H9 (cell line): ENCODE measurements around the gene SCUBE3. TPM values are rescaled to one million over a fixed set of nuclear protein-coding genes. Genes with fewer than 3 reads are reported as not detected.

Experiments used
- DNase-seq: peaks from one replicate; pipeline ENCODE4 v3.0.0-alpha.2; 2017
- H2AFZ ChIP-seq: one replicate; pipeline ENCODE4 v1.6.1; 2013; ENCODE audit warnings: mild to moderate bottlenecking, low read length, control low read depth, moderate library complexity
- H2AK5ac ChIP-seq: 2 replicates; pipeline ENCODE4 v1.6.1; 2013; ENCODE audit warnings: low read length, control low read depth, mixed read lengths; ENCODE audit not compliant: insufficient read length
- H2BK120ac ChIP-seq: one replicate; pipeline ENCODE4 v1.6.1; 2013; ENCODE audit warnings: low read depth, mild to moderate bottlenecking, low read length, control low read depth, inconsistent platforms; ENCODE audit not compliant: poor library complexity, severe bottlenecking
- H2BK12ac ChIP-seq: 2 replicates; pipeline ENCODE4 v1.6.1; 2013; ENCODE audit warnings: low read length, control low read depth, mixed read lengths, low read depth; ENCODE audit not compliant: insufficient read length
- H2BK15ac ChIP-seq: 2 replicates; pipeline ENCODE4 v1.6.1; 2013; ENCODE audit warnings: low read depth, low read length, control low read depth
- H2BK20ac ChIP-seq: one replicate; pipeline ENCODE4 v1.6.1; 2013; ENCODE audit warnings: low read depth, mild to moderate bottlenecking, low read length, control low read depth, inconsistent platforms; ENCODE audit not compliant: poor library complexity, severe bottlenecking
- H2BK5ac ChIP-seq: 2 replicates; pipeline ENCODE4 v1.6.1; 2013; ENCODE audit warnings: low read length, control low read depth, mixed read lengths; ENCODE audit not compliant: insufficient read length
- H3K14ac ChIP-seq: 2 replicates; pipeline ENCODE4 v1.6.1; 2013; ENCODE audit warnings: low read length, control low read depth; ENCODE audit not compliant: insufficient read depth
- H3K18ac ChIP-seq: 2 replicates; pipeline ENCODE4 v1.6.1; 2013; ENCODE audit warnings: low read depth, mild to moderate bottlenecking, mixed read lengths, low read length, control low read depth; ENCODE audit not compliant: insufficient read length
- H3K23ac ChIP-seq: 2 replicates; pipeline ENCODE4 v1.6.1; 2013; ENCODE audit warnings: low read length, control low read depth, mixed read lengths, low read depth; ENCODE audit not compliant: insufficient read length
- H3K23me2 ChIP-seq: 2 replicates; pipeline ENCODE4 v1.6.1; 2013; ENCODE audit warnings: low read depth, mild to moderate bottlenecking, mixed read lengths, low read length, control low read depth; ENCODE audit not compliant: insufficient read length, poor library complexity, severe bottlenecking
- H3K27ac ChIP-seq: 2 replicates; pipeline ENCODE4 v1.5.1; 2013; ENCODE audit warnings: low read length, control low read depth, mixed read lengths, low read depth; ENCODE audit not compliant: insufficient read length
- H3K27me3 ChIP-seq: 2 replicates; pipeline ENCODE4 v1.6.1; 2013; ENCODE audit warnings: low read length, control low read depth, inconsistent platforms; ENCODE audit not compliant: insufficient read depth
- H3K4ac ChIP-seq: 2 replicates; pipeline ENCODE4 v1.6.1; 2013; ENCODE audit warnings: low read depth, mild to moderate bottlenecking, control low read depth, inconsistent platforms, low read length, moderate library complexity
- H3K4me1 ChIP-seq: 2 replicates; pipeline ENCODE4 v1.6.1; 2013; ENCODE audit warnings: low read length, control low read depth, inconsistent platforms; ENCODE audit not compliant: insufficient read depth
- H3K4me2 ChIP-seq: 2 replicates; pipeline ENCODE4 v1.6.1; 2013; ENCODE audit warnings: low read length, control low read depth, mixed read lengths; ENCODE audit not compliant: insufficient read length, insufficient read depth
- H3K56ac ChIP-seq: 2 replicates; pipeline ENCODE4 v1.6.1; 2013; ENCODE audit warnings: low read depth, mild to moderate bottlenecking, mixed read lengths, low read length, control low read depth; ENCODE audit not compliant: insufficient read length
- H3K79me1 ChIP-seq: 2 replicates; pipeline ENCODE4 v1.6.1; 2013; ENCODE audit warnings: low read depth, mild to moderate bottlenecking, moderate library complexity, low read length, control low read depth, inconsistent platforms; ENCODE audit not compliant: insufficient read depth, poor library complexity, severe bottlenecking
- H3K79me2 ChIP-seq: 2 replicates; pipeline ENCODE4 v1.6.1; 2013; ENCODE audit warnings: low read length, control low read depth, inconsistent platforms; ENCODE audit not compliant: insufficient read depth
- H3K9ac ChIP-seq: 2 replicates; pipeline ENCODE4 v1.6.1; 2013; ENCODE audit warnings: low read length, control low read depth, mixed read lengths; ENCODE audit not compliant: insufficient read length; ENCODE audit errors: extremely low read depth
- H3K9me3 ChIP-seq: one replicate; pipeline ENCODE4 v1.6.1; 2013; ENCODE audit warnings: low read depth, low read length, inconsistent platforms; ENCODE audit not compliant: control insufficient read depth
- H3T11ph ChIP-seq: one replicate; pipeline ENCODE4 v1.6.1; 2013; ENCODE audit warnings: mild to moderate bottlenecking, low read length, control low read depth, inconsistent platforms
- H4K20me1 ChIP-seq: one replicate; pipeline ENCODE4 v1.6.1; 2013; ENCODE audit not compliant: control insufficient read depth, insufficient read length, insufficient read depth
- H4K5ac ChIP-seq: 2 replicates; pipeline ENCODE4 v1.6.1; 2013; ENCODE audit warnings: low read depth, mild to moderate bottlenecking, mixed read lengths, low read length, control low read depth; ENCODE audit not compliant: insufficient read length
- H4K8ac ChIP-seq: replicated peaks from 2 replicates; pipeline ENCODE4 v1.6.1; 2013; ENCODE audit warnings: low read length, control low read depth, mixed read lengths, low read depth; ENCODE audit not compliant: insufficient read length
- H4K91ac ChIP-seq: 2 replicates; pipeline ENCODE4 v1.6.1; 2013; ENCODE audit warnings: low read depth, mild to moderate bottlenecking, moderate library complexity, mixed read lengths, low read length, control low read depth; ENCODE audit not compliant: insufficient read length
- H3K27ac Mint-ChIP-seq, 3 experiments: 2 replicates in 2 of 3; 3 replicates in 1 of 3; pipeline ENCODE4 v1.8.0; 2020 to 2021; ENCODE audit warnings: mixed read lengths in 3 of 3, mild to moderate bottlenecking in 1 of 3, moderate library complexity in 1 of 3
- H3K27me3 Mint-ChIP-seq: 2 replicates; pipeline ENCODE4 v1.8.0; 2021; ENCODE audit warnings: low read depth, mild to moderate bottlenecking, moderate library complexity, mixed read lengths
- H3K36me3 Mint-ChIP-seq, 3 experiments: 2 replicates in 2 of 3; 3 replicates in 1 of 3; pipeline ENCODE4 v1.8.0; 2020 to 2021; ENCODE audit warnings: low read depth in 3 of 3, mixed read lengths in 3 of 3; ENCODE audit not compliant: insufficient read depth in 1 of 3
- H3K4me1 Mint-ChIP-seq, 2 experiments: 2 replicates each; pipeline ENCODE4 v1.8.0; 2020; ENCODE audit warnings: mixed read lengths in 2 of 2
- H3K4me3 Mint-ChIP-seq, 2 experiments: 2 replicates in 1 of 2; 3 replicates in 1 of 2; pipeline ENCODE4 v1.8.0; 2020 to 2021; ENCODE audit warnings: mild to moderate bottlenecking in 2 of 2, mixed read lengths in 2 of 2, moderate library complexity in 1 of 2
- H3K9me3 Mint-ChIP-seq, 2 experiments: 2 replicates in 1 of 2; 3 replicates in 1 of 2; pipeline ENCODE4 v1.8.0; 2020; ENCODE audit warnings: mild to moderate bottlenecking in 2 of 2, mixed read lengths in 2 of 2, moderate library complexity in 1 of 2
- CTCF ChIP-seq: fragments of 200-600 bp; sonication (generic); conservative IDR thresholded peaks from 3 replicates; pipeline ENCODE4 v1.8.0; 2021; ENCODE audit warnings: antibody characterized with exemption, mild to moderate bottlenecking
- WGBS: extraction: QIAGEN DNeasy Blood & Tissue Kit; methylation state at CpG from one replicate; pipeline ENCODE4 v1.1.7; 2013; ENCODE audit warnings: missing lambda C conversion rate, low lambda C conversion rate, mixed read lengths; ENCODE audit not compliant: insufficient read length; ENCODE audit errors: extremely low coverage; 5-methylcytosine and 5-hydroxymethylcytosine counted together
- total RNA-seq: library from RNA; stranded (reverse); gene quantifications from 2 replicates; pipeline ENCODE4 v1.2.1, GENCODE V29; 2021

The SCUBE3 gene
- total RNA-seq, 1 experiment from 2014 or later, result 2.7 TPM

GRCh38 chr6:35176301-35177024, 37.3 kb upstream of the SCUBE3 start:
- Histone ChIP-seq H2AK5ac (no peak overlapping the region), H2BK20ac (no peak overlapping the region), H3K27me3 (no peaks in the 10 kb centered on the region), H3K4me2 (no peak overlapping the region), H4K20me1 (no peaks in the 10 kb centered on the region), H3T11ph (no peak overlapping the region), H4K5ac (no peak overlapping the region), H3K4me1 (no peaks in the 10 kb centered on the region; the same call in 1 of the 2 replicates), H3K4ac (no peak overlapping the region), H3K79me1 (no peaks in the 10 kb centered on the region), H3K56ac (no peak overlapping the region), H3K79me2 (no peaks in the 10 kb centered on the region), H4K8ac (no peak overlapping the region), H3K18ac (no peak overlapping the region), H2BK15ac (no peak overlapping the region), H3K9ac (no peak overlapping the region), H4K91ac (no peak overlapping the region), H3K23me2 (no peaks in the 10 kb centered on the region), H3K9me3 (no peaks in the 10 kb centered on the region), H2BK5ac (no peak overlapping the region), H2BK12ac (no peak overlapping the region), H3K14ac (no peak overlapping the region), H3K23ac (no peak overlapping the region), H2AFZ (no peak overlapping the region), H2BK120ac (no peak overlapping the region), H3K27ac (no peak overlapping the region)
- no peak for DNase-seq
- WGBS, result no CpG with 5 or more reads among the region's 3 CpGs
- Mint-ChIP-seq H3K27ac (no peak overlapping the region), H3K4me3 (no peak overlapping the region), H3K4me1 (peaks cover 20 to 23% of the 10 kb centered on the region in 2 experiments), H3K27me3 (peaks cover 10% of the 10 kb centered on the region), H3K9me3 (no peaks in the 10 kb centered on the region), H3K36me3 (no peaks in the 10 kb centered on the region)
- TF ChIP-seq CTCF, result no peak
